H1 (cell line): ENCODE results near the gene ISX. TPM values are rescaled to one million over a fixed set of nuclear protein-coding genes. Genes with fewer than 3 reads are reported as not detected.

Experiments
- CTCF ChIA-PET: fragments of 300-600 bp; sonication (Branson Sonifier 250); formaldehyde crosslinking; loops from one replicate; lab custom pipeline; 2021; ENCODE audit not compliant: partially characterized antibody; lab: Charles Lee
- POLR2A ChIA-PET: fragments of 300-600 bp; sonication (Branson Sonifier 250); formaldehyde crosslinking; loops from one replicate; lab custom pipeline; 2021; ENCODE audit warnings: inconsistent platforms; ENCODE audit not compliant: partially characterized antibody; lab: Charles Lee
- DNase-seq, 2 experiments: peaks; one replicate each; pipeline versions ENCODE4 v3.0.0 to v3.0.0-alpha.2; 2010 to 2022; ENCODE audit warnings: low spot score in 2 of 2, low read depth in 1 of 2, mixed read lengths in 1 of 2
- FAIRE-seq: peaks from 2 replicates; lab custom pipeline; 2011; peaks lifted over from hg19 to GRCh38; lab: Jason Lieb, UNC
- H2AFZ ChIP-seq: 2 replicates; pipeline ENCODE4 v1.8.1; 2012; ENCODE audit warnings: low read length, inconsistent platforms
- H2AK5ac ChIP-seq: 2 replicates; pipeline ENCODE4 v1.6.1; 2013; ENCODE audit warnings: low read depth, low read length
- H2BK120ac ChIP-seq: replicated peaks from 2 replicates; pipeline ENCODE3; 2013; ENCODE audit warnings: low read depth, low read length, inconsistent platforms
- H2BK12ac ChIP-seq: 2 replicates; pipeline ENCODE4 v1.6.1; 2013; ENCODE audit warnings: low read depth, low read length
- H2BK15ac ChIP-seq: 2 replicates; pipeline ENCODE4 v1.6.1; 2013; ENCODE audit warnings: low read length
- H2BK20ac ChIP-seq: 2 replicates; pipeline ENCODE4 v1.6.1; 2013; ENCODE audit warnings: low read length
- H2BK5ac ChIP-seq: 2 replicates; pipeline ENCODE4 v1.6.1; 2013; ENCODE audit warnings: low read depth, low read length
- H3K14ac ChIP-seq: 2 replicates; pipeline ENCODE4 v1.6.1; 2013; ENCODE audit warnings: inconsistent platforms; ENCODE audit not compliant: insufficient read length
- H3K18ac ChIP-seq: 2 replicates; pipeline ENCODE4 v1.6.1; 2013; ENCODE audit warnings: low read length; ENCODE audit errors: extremely low read depth
- H3K23ac ChIP-seq: 2 replicates; pipeline ENCODE4 v1.6.1; 2013; ENCODE audit warnings: inconsistent platforms; ENCODE audit not compliant: insufficient read length
- H3K23me2 ChIP-seq: 2 replicates; pipeline ENCODE4 v1.6.1; 2013; ENCODE audit warnings: low read depth, low read length
- H3K27ac ChIP-seq: 2 replicates; pipeline ENCODE4 v1.6.1; 2011; ENCODE audit warnings: low read depth, low read length, inconsistent platforms
- H3K27me3 ChIP-seq, 4 experiments: replicated peaks in 1 of 4; 1 replicate in 1 of 4; 2 replicates in 3 of 4; pipeline versions ENCODE4 v1.6.1 to v1.8.1; 2011 to 2013; ENCODE audit warnings: low read length in 3 of 4, mild to moderate bottlenecking in 3 of 4, inconsistent platforms in 2 of 4, mixed read lengths in 2 of 4, moderate library complexity in 1 of 4; ENCODE audit not compliant: control insufficient read depth in 3 of 4, insufficient read depth in 3 of 4; ENCODE audit errors: extremely low read depth in 1 of 4
- H3K36me3 ChIP-seq, 4 experiments: 2 replicates each; pipeline versions ENCODE4 v1.6.1 to v1.8.1; 2011 to 2013; ENCODE audit warnings: mild to moderate bottlenecking in 4 of 4, low read length in 3 of 4, moderate library complexity in 2 of 4, control low read depth in 1 of 4, inconsistent platforms in 1 of 4; ENCODE audit not compliant: insufficient read depth in 4 of 4, control insufficient read depth in 2 of 4
- H3K4ac ChIP-seq: replicated peaks from 2 replicates; pipeline ENCODE3; 2013; ENCODE audit warnings: low read length, low read depth, mixed read lengths, inconsistent platforms; ENCODE audit not compliant: insufficient read length
- H3K4me1 ChIP-seq, 4 experiments: replicated peaks in 1 of 4; 1 replicate in 1 of 4; 2 replicates in 3 of 4; pipeline versions ENCODE4 v1.6.1 to v1.8.1; 2011 to 2013; ENCODE audit warnings: low read length in 3 of 4, inconsistent platforms in 2 of 4, mixed read lengths in 1 of 4; ENCODE audit not compliant: insufficient read depth in 4 of 4, control insufficient read depth in 3 of 4
- H3K4me2 ChIP-seq, 2 experiments: 2 replicates each; pipeline versions ENCODE4 v1.6.1 to v1.8.1; 2011 to 2013; ENCODE audit warnings: low read depth in 2 of 2, low read length in 2 of 2, control low read depth in 1 of 2, inconsistent platforms in 1 of 2, mild to moderate bottlenecking in 1 of 2; ENCODE audit not compliant: insufficient read depth in 1 of 2
- H3K4me3 ChIP-seq, 4 experiments: fragments of 200-600, 300-600 bp in 1 of 4; sonication (generic), shearing (Covaris generic), sonication (Bioruptor Twin) in 1 of 4; 2 replicates each; pipeline versions ENCODE4 v1.5.1 to v1.8.1; 2011 to 2016; ENCODE audit warnings: low read length in 4 of 4, low read depth in 3 of 4, control low read depth in 2 of 4, inconsistent platforms in 2 of 4, mild to moderate bottlenecking in 2 of 4, mixed read lengths in 1 of 4, moderate library complexity in 1 of 4; ENCODE audit not compliant: insufficient read depth in 2 of 4; ENCODE audit errors: extremely low read depth in 1 of 4
- H3K56ac ChIP-seq: replicated peaks from 2 replicates; pipeline ENCODE3; 2013; ENCODE audit warnings: low read depth, mild to moderate bottlenecking, mixed read lengths, low read length, inconsistent platforms; ENCODE audit not compliant: insufficient read length
- H3K79me1 ChIP-seq: 2 replicates; pipeline ENCODE4 v1.6.1; 2013; ENCODE audit warnings: low read depth, low read length, control low read depth
- H3K79me2 ChIP-seq, 2 experiments: 2 replicates each; pipeline versions ENCODE4 v1.6.1 to v1.8.1; 2012 to 2013; ENCODE audit warnings: low read length in 2 of 2, mild to moderate bottlenecking in 2 of 2, inconsistent platforms in 1 of 2; ENCODE audit not compliant: insufficient read depth in 2 of 2, control insufficient read depth in 1 of 2
- H3K9ac ChIP-seq, 4 experiments: replicated peaks in 1 of 4; 1 replicate in 1 of 4; 2 replicates in 3 of 4; pipeline versions ENCODE4 v1.6.1 to v1.8.1; 2011 to 2013; ENCODE audit warnings: low read depth in 3 of 4, low read length in 3 of 4, control low read depth in 2 of 4, mild to moderate bottlenecking in 2 of 4, moderate library complexity in 2 of 4, inconsistent platforms in 1 of 4; ENCODE audit errors: extremely low read depth in 1 of 4
- H3K9me3 ChIP-seq, 2 experiments: 2 replicates each; pipeline versions ENCODE4 v1.6.1 to v1.8.1; 2012 to 2013; ENCODE audit warnings: mild to moderate bottlenecking in 2 of 2, moderate library complexity in 2 of 2, control low read depth in 1 of 2, inconsistent platforms in 1 of 2, low read depth in 1 of 2, low read length in 1 of 2, mixed read lengths in 1 of 2; ENCODE audit not compliant: insufficient read depth in 2 of 2
- H4K20me1 ChIP-seq, 2 experiments: replicated peaks in 1 of 2; 2 replicates each; pipeline versions ENCODE3 to v1.8.1; 2011 to 2013; ENCODE audit warnings: inconsistent platforms in 2 of 2, low read length in 2 of 2, mild to moderate bottlenecking in 1 of 2; ENCODE audit not compliant: insufficient read depth in 2 of 2, control insufficient read depth in 1 of 2
- H4K5ac ChIP-seq: 2 replicates; pipeline ENCODE4 v1.6.1; 2013; ENCODE audit warnings: low read length, low read depth, mixed read lengths, inconsistent platforms; ENCODE audit not compliant: insufficient read length
- H4K8ac ChIP-seq: 2 replicates; pipeline ENCODE4 v1.8.0; 2013; ENCODE audit warnings: mild to moderate bottlenecking, moderate library complexity, low read length, inconsistent platforms; ENCODE audit not compliant: insufficient read depth; ENCODE audit errors: extremely low read depth
- H4K91ac ChIP-seq: replicated peaks from 2 replicates; pipeline ENCODE3; 2013; ENCODE audit warnings: low read length, mixed read lengths, inconsistent platforms; ENCODE audit not compliant: insufficient read length
- GTF2F1 ChIP-seq: IDR thresholded peaks from 2 replicates; pipeline ENCODE4 v1.6.1; 2012; ENCODE audit warnings: low read depth, low read length, improper control_type of control experiment, borderline replicate concordance
- POLR2A ChIP-seq, 2 experiments: IDR thresholded peaks; 1 replicate in 1 of 2; 2 replicates in 1 of 2; pipeline ENCODE4 v1.6.1; 2011; ENCODE audit warnings: low read depth in 2 of 2, low read length in 2 of 2, mild to moderate bottlenecking in 2 of 2; ENCODE audit errors: control extremely low read depth in 1 of 2
- RNF2 ChIP-seq: fragments of 200-900, 300-1000 bp; sonication (generic); IDR thresholded peaks from 2 replicates; pipeline ENCODE4 v1.7.1; 2016; ENCODE audit warnings: borderline replicate concordance, low read depth, mild to moderate bottlenecking, antibody characterized with exemption, low read length; ENCODE audit not compliant: poor library complexity, severe bottlenecking; ENCODE audit errors: missing control alignments
- SP1 ChIP-seq: IDR thresholded peaks from 2 replicates; pipeline ENCODE4 v1.6.1; 2011; ENCODE audit warnings: low read depth, low read length
- SP4 ChIP-seq: IDR thresholded peaks from 2 replicates; pipeline ENCODE4 v1.6.1; 2012; ENCODE audit warnings: low read length, inconsistent platforms
- TEAD4 ChIP-seq: IDR thresholded peaks from 2 replicates; pipeline ENCODE4 v1.6.1; 2012; ENCODE audit warnings: low read depth, low read length, inconsistent platforms, mixed read lengths
- YY1 ChIP-seq: IDR thresholded peaks from 2 replicates; pipeline ENCODE4 v1.6.1; 2011; ENCODE audit warnings: low read depth, mild to moderate bottlenecking, low read length
- WGBS, 2 experiments: shearing (Covaris generic) in 1 of 2; methylation state at CpG; one replicate each; pipeline versions ENCODE4 v1.1.6 to v1.1.7; 2013 to 2015; ENCODE audit warnings: low lambda C conversion rate in 2 of 2, mixed read lengths in 2 of 2, inconsistent platforms in 1 of 2, low coverage in 1 of 2, missing lambda C conversion rate in 1 of 2; ENCODE audit not compliant: insufficient replicate concordance in 2 of 2, insufficient coverage in 1 of 2, insufficient read length in 1 of 2; ENCODE audit errors: extremely low coverage in 1 of 2, missing lambda C conversion rate in 1 of 2; 5-methylcytosine and 5-hydroxymethylcytosine counted together
- polyA plus RNA-seq, 7 experiments: library from polyadenylated mRNA; depleted of rRNA in 3 of 7; stranded (reverse) in 5 of 7; unstranded in 2 of 7; fragments of >200 nt in 5 of 7; fragments of 200-250 nt in 2 of 7; gene quantifications; 1 replicate in 5 of 7; 2 replicates in 1 of 7; 4 replicates in 1 of 7; pipeline versions ENCODE4 v1.2.1 to v1.2.3, GENCODE V29; 2011 to 2013; ENCODE audit warnings: missing spikeins in 2 of 7, mixed read lengths in 2 of 7
- total RNA-seq: library from RNA; stranded (reverse); fragmentation: NEBNext Ultra II Directional; extraction: Animal tissue kit (Norgen Biotek cat#: 25700); gene quantifications from 2 replicates; pipeline ENCODE4 v1.2.1, GENCODE V29; 2021
- TF ChIP-seq, protein P1 (sequence below): IDR thresholded peaks from 2 replicates; pipeline ENCODE4 v1.6.1; 2012; ENCODE audit warnings: inconsistent platforms

Gene ISX
- total and polyA plus RNA-seq, 2 of the 8 experiments (the other 6 are each of a cell fraction or from before 2014, with no cell fraction given), result not detected

- Histone ChIP-seq H4K8ac (no peak overlapping the region), H3K36me3 (no peaks in the 10 kb centered on the region), H3K27me3 (no peaks in the 10 kb centered on the region), H3K79me2 (no peaks in the 10 kb centered on the region), H3K4me1 (no peaks in the 10 kb centered on the region), H3K4ac (no peak overlapping the region), H3K23ac (no peak overlapping the region), H3K9me3 (peaks cover 0 to 4% of the 10 kb centered on the region in 2 experiments; a peak in 1 of 4 replicates), H2BK5ac (no peak overlapping the region), H2BK15ac (no peak overlapping the region), H3K27ac (no peak overlapping the region), H2BK12ac (no peak overlapping the region), H3K18ac (no peak overlapping the region), H3K4me3 (no peak overlapping the region), H4K20me1 (no peaks in the 10 kb centered on the region), H4K5ac (no peak overlapping the region), H3K4me2 (no peak overlapping the region), H2BK120ac (no peak overlapping the region), H2BK20ac (no peak overlapping the region), H3K23me2 (no peaks in the 10 kb centered on the region), H4K91ac (no peak overlapping the region), H3K9ac (no peak overlapping the region), H3K14ac (no peak overlapping the region), H3K79me1 (no peaks in the 10 kb centered on the region), H3K56ac (no peak overlapping the region), H2AK5ac (no peak overlapping the region), H2AFZ (no peak overlapping the region)
- CTCF ChIA-PET, result interaction anchor here (0.6 to 1.6 kb wide), 6 partner anchors 20 to 636 kb away, joined by 3 to 4 read pairs (median 3); no protein-coding TSS in a partner anchor
- DNase-seq (no peak), FAIRE-seq (no peak)
- TF ChIP-seq, protein P1, sequence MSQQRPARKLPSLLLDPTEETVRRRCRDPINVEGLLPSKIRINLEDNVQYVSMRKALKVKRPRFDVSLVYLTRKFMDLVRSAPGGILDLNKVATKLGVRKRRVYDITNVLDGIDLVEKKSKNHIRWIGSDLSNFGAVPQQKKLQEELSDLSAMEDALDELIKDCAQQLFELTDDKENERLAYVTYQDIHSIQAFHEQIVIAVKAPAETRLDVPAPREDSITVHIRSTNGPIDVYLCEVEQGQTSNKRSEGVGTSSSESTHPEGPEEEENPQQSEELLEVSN, result no peak
- TF ChIP-seq TEAD4, result no peak
- no peak for TF ChIP-seq YY1
- no peak for TF ChIP-seq RNF2
- TF ChIP-seq SP1, result no peak
- TF ChIP-seq POLR2A (IDR thresholded peaks at IDR 0.05; ENCODE audit: control extremely low read depth in 1 of 2, low read depth in 2 of 2, low read length in 2 of 2), result no peak
- TF ChIP-seq SP4, result no peak
- TF ChIP-seq GTF2F1, result no peak
- POLR2A ChIA-PET, result no interaction called here
- 89% methylated on average over 6 of the region's 6 CpGs; no CpG with 5 or more reads in 1 of the 2 experiments for WGBS, 2 experiments
These were observed 14.9 kb upstream of the ISX start for GRCh38 chr22:35051013-35051535.
